ENCODE data around the gene CD200R1.

Gene CD200R1

DNA sequence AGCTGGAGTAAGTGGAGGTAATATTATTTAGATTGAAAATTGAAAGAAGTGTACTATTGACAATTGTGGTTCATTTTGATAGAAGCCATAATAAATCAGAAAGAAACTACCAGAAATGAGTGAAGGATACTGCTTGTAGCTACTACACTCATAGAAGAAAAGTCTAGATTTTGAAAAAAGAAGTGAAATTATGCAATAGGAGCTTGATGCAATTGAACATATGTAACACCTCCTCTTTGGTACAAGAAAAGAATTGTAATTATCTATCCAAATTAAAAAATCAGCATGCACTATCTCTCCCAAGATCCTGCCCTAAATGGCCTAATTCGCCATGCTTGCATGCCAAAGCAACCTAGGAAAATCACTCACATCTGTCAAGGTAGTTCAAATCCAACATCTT is 77.1 kb downstream of the CD200R1 start:
- no peak overlapping the region for H3K27ac ChIP-seq (ENCODE audit: low read depth, low read length)
- no peak overlapping the region for H3K4me3 ChIP-seq (ENCODE audit: low read depth in 1 of 2, low read length in 2 of 2)
- no peaks in the 10 kb centered on the region for H3K36me3 ChIP-seq (ENCODE audit: control insufficient read depth in 1 of 2, insufficient read depth in 2 of 2, low read length in 2 of 2)
- no peaks in the 10 kb centered on the region for H3K4me1 ChIP-seq (ENCODE audit: control insufficient read depth in 1 of 2, insufficient read depth in 2 of 2, low read length in 2 of 2)
- H3K27me3 ChIP-seq (ENCODE audit: control insufficient read depth in 1 of 2, insufficient read depth in 2 of 2, low read length in 2 of 2), result no peaks in the 10 kb centered on the region
- no peaks in the 10 kb centered on the region for H3K9me3 ChIP-seq (ENCODE audit: control insufficient read depth in 1 of 2, low read length in 2 of 2)
- H3K9ac ChIP-seq (ENCODE audit: low read depth in 1 of 2, low read length in 2 of 2), result no peak overlapping the region

DNA sequence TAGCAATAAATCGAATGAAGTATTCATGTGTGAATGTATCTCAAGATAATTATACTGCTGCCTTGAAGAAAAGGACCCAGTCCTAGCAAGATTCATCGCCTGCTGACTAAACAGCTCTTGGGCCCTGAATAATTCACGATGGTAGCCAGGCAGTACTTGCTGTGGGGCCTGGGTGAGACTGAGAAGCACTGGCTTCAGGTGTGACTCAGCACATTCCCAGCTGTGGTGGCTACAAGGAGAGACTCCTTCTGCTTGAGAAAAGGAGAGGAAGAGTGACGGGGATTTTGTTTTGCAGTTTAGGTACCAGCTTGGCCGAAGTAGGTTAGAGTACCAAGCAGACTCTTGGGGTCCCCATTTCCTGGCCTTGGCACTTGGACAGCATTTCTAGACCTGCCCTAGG is 80.6 kb downstream of the CD200R1 start:
- Histone ChIP-seq H3K4me3 (ENCODE audit: low read depth in 1 of 2, low read length in 2 of 2) (no peak overlapping the region), H3K9ac (ENCODE audit: low read depth in 1 of 2, low read length in 2 of 2) (no peak overlapping the region), H3K27ac (ENCODE audit: low read depth, low read length) (no peak overlapping the region), H3K36me3 (ENCODE audit: control insufficient read depth in 1 of 2, insufficient read depth in 2 of 2, low read length in 2 of 2) (no peaks in the 10 kb centered on the region), H3K9me3 (ENCODE audit: control insufficient read depth in 1 of 2, low read length in 2 of 2) (no peaks in the 10 kb centered on the region), H3K27me3 (ENCODE audit: control insufficient read depth in 1 of 2, insufficient read depth in 2 of 2, low read length in 2 of 2) (no peaks in the 10 kb centered on the region), H3K4me1 (ENCODE audit: control insufficient read depth in 1 of 2, insufficient read depth in 2 of 2, low read length in 2 of 2) (no peaks in the 10 kb centered on the region)

DNA sequence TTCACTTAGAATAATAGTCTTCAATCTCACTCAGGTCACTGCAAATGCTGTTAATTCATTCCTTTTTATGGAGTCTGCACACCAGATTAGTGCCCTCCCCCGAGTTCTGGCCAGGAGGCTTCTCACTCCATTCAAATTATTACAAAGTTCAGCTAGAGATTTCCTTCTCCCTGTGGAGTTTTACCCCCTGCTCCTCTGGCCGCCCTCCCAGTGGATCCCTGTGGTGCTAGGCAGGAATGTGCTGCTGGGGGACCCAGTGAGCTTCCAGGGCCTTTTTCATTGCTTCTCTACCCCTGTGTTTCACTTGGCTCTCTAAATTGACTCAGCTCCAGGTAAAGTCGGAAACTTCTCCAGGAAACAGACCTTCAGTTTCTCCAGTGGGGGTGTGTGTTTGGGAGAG is 85.5 kb downstream of the CD200R1 start:
- Histone ChIP-seq H3K4me1 (ENCODE audit: control insufficient read depth in 1 of 2, insufficient read depth in 2 of 2, low read length in 2 of 2) (no peaks in the 10 kb centered on the region), H3K27ac (ENCODE audit: low read depth, low read length) (no peak overlapping the region), H3K27me3 (ENCODE audit: control insufficient read depth in 1 of 2, insufficient read depth in 2 of 2, low read length in 2 of 2) (no peaks in the 10 kb centered on the region), H3K36me3 (ENCODE audit: control insufficient read depth in 1 of 2, insufficient read depth in 2 of 2, low read length in 2 of 2) (no peaks in the 10 kb centered on the region), H3K9ac (ENCODE audit: low read depth in 1 of 2, low read length in 2 of 2) (no peak overlapping the region), H3K9me3 (ENCODE audit: control insufficient read depth in 1 of 2, low read length in 2 of 2) (no peaks in the 10 kb centered on the region), H3K4me3 (ENCODE audit: low read depth in 1 of 2, low read length in 2 of 2) (no peak overlapping the region)

DNA sequence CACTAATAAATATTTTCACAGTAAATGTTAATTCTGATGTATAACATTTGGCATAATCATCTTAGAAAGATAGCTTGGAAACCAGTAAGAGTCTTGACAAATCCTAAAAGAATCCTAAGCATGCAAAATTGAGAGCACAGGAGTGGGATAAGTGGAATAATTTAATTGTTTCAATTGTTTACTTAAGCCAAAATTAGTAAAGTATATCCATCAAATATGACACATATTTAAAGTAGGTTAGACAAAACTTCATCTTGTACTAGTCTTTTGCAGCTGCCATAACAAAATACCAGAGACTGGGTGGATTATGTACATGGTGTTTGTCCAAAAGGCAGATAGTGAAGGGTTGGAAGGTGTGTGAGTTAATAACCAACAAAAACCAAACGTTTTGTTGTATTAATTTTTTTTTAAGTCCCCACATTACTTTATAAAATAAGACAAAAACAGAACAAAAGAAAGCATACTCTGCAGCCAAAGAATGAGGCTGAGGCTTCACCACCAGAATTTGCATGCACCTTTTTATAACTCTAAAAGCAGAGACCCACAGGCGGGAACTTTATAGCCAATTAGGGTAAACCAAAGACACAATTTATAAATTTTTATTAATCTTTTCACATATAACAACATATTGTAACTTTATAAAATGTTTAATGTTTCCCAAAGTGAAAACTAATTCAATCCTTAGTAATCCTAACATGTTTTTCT is 86.4 kb downstream of the CD200R1 start:
- Histone ChIP-seq H3K27me3 (ENCODE audit: control insufficient read depth in 1 of 2, insufficient read depth in 2 of 2, low read length in 2 of 2) (no peaks in the 10 kb centered on the region), H3K9me3 (ENCODE audit: control insufficient read depth in 1 of 2, low read length in 2 of 2) (no peaks in the 10 kb centered on the region), H3K4me1 (ENCODE audit: control insufficient read depth in 1 of 2, insufficient read depth in 2 of 2, low read length in 2 of 2) (no peaks in the 10 kb centered on the region), H3K36me3 (ENCODE audit: control insufficient read depth in 1 of 2, insufficient read depth in 2 of 2, low read length in 2 of 2) (no peaks in the 10 kb centered on the region), H3K9ac (ENCODE audit: low read depth in 1 of 2, low read length in 2 of 2) (no peak overlapping the region), H3K4me3 (ENCODE audit: low read depth in 1 of 2, low read length in 2 of 2) (no peak overlapping the region), H3K27ac (ENCODE audit: low read depth, low read length) (no peak overlapping the region)

DNA sequence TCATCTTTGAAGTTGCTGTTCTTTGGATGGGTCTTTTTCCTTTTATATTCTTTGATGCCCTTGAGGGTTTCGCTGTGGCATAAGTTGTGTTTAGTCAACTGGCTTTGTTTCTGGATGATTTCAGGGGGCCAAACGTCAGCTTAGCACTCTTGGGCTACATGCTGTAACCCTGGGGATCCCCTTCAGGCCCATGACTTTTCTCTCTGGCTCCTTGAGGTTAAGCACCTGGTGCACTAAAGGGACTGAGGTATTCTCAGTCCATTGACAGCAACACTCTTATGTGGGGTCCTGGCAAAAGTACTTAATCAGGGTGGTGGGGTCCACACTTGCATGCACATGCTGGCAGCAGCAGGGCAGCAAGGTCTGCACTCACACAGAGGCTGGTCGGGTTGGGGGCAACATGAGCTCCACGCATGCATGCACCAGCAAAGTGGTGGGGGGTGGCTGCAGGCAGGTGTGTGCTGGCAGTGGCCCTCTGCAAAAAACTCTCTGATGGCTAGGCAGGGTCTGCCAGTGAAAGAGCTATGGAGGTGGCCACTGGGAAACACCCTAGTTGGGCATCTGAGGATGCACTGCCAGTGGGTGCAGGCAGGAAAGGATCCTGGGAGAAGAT is 90.1 kb downstream of the CD200R1 start:
- Histone ChIP-seq H3K4me3 (ENCODE audit: low read depth in 1 of 2, low read length in 2 of 2) (no peak overlapping the region), H3K27me3 (ENCODE audit: control insufficient read depth in 1 of 2, insufficient read depth in 2 of 2, low read length in 2 of 2) (no peaks in the 10 kb centered on the region), H3K36me3 (ENCODE audit: control insufficient read depth in 1 of 2, insufficient read depth in 2 of 2, low read length in 2 of 2) (no peaks in the 10 kb centered on the region), H3K9ac (ENCODE audit: low read depth in 1 of 2, low read length in 2 of 2) (no peak overlapping the region), H3K27ac (ENCODE audit: low read depth, low read length) (no peak overlapping the region), H3K9me3 (ENCODE audit: control insufficient read depth in 1 of 2, low read length in 2 of 2) (no peaks in the 10 kb centered on the region), H3K4me1 (ENCODE audit: control insufficient read depth in 1 of 2, insufficient read depth in 2 of 2, low read length in 2 of 2) (no peaks in the 10 kb centered on the region)

DNA sequence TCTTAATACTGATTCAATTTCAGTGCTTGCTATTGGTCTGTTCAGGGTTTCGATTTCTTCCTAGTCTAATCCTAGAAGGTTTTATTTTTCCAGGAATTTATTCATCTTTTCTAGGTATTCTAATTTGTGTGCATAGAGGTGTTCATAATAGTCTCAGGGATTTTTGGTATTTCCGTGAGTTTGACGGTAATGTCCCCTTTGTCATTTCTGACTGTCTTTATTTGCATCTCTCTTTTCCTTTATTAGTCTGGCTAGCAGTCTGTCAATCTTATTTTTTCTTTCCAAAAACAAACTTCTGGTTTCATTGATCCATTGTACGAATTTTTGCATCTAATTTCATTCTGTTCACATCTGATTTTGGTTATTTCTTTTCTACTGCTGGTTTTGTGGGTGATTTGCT is 93.0 kb downstream of the CD200R1 start:
- Histone ChIP-seq H3K4me3 (ENCODE audit: low read depth in 1 of 2, low read length in 2 of 2) (no peak overlapping the region), H3K9me3 (ENCODE audit: control insufficient read depth in 1 of 2, low read length in 2 of 2) (no peaks in the 10 kb centered on the region), H3K4me1 (ENCODE audit: control insufficient read depth in 1 of 2, insufficient read depth in 2 of 2, low read length in 2 of 2) (no peaks in the 10 kb centered on the region), H3K27ac (ENCODE audit: low read depth, low read length) (no peak overlapping the region), H3K9ac (ENCODE audit: low read depth in 1 of 2, low read length in 2 of 2) (no peak overlapping the region), H3K36me3 (ENCODE audit: control insufficient read depth in 1 of 2, insufficient read depth in 2 of 2, low read length in 2 of 2) (no peaks in the 10 kb centered on the region), H3K27me3 (ENCODE audit: control insufficient read depth in 1 of 2, insufficient read depth in 2 of 2, low read length in 2 of 2) (no peaks in the 10 kb centered on the region)

DNA sequence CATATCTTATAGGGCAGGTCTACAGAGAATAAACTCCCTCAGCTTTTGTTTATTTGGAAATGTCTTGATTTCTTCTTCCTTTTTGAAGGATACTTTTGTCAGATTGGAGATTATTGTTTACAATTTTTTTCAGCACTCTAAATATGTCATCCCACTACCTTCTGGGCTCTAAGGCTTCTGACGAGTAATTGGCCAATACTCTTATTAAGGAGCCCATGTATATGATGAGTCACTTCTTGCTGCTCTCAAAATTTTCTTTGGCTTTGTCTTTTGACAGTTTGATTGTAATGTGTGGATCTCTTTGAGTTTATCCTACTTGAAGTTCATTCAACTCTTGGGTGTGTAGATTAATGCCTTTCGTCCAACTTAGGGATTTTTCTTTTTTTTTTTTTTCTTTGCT is 99.3 kb downstream of the CD200R1 start:
- no peaks in the 10 kb centered on the region for H3K4me1 ChIP-seq (ENCODE audit: control insufficient read depth in 1 of 2, insufficient read depth in 2 of 2, low read length in 2 of 2)
- no peak overlapping the region for H3K9ac ChIP-seq (ENCODE audit: low read depth in 1 of 2, low read length in 2 of 2)
- H3K9me3 ChIP-seq (ENCODE audit: control insufficient read depth in 1 of 2, low read length in 2 of 2), result no peaks in the 10 kb centered on the region
- H3K4me3 ChIP-seq (ENCODE audit: low read depth in 1 of 2, low read length in 2 of 2), result no peak overlapping the region
- H3K36me3 ChIP-seq (ENCODE audit: control insufficient read depth in 1 of 2, insufficient read depth in 2 of 2, low read length in 2 of 2), result no peaks in the 10 kb centered on the region
- no peak overlapping the region for H3K27ac ChIP-seq (ENCODE audit: low read depth, low read length)
- H3K27me3 ChIP-seq (ENCODE audit: control insufficient read depth in 1 of 2, insufficient read depth in 2 of 2, low read length in 2 of 2), result no peaks in the 10 kb centered on the region

DNA sequence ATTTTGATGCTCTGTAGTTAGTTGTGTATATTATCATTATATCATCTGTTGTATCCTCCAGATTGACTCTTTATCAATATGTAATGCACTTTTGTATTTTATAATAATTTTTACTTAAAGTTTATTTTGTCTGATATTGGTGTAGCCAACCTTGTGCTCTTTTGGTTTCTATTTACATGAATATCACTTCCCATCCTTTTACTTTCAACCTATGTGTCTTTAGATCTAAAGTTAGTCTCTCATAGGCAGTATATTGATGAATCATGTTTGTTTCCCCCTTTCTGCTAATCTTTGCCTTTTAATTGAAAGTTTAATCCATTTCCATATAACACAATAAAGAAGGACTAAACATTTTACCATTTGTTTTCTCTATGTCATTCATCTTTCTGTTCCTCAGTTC is 100.2 kb downstream of the CD200R1 start:
- no peak overlapping the region for H3K27ac ChIP-seq (ENCODE audit: low read depth, low read length)
- H3K27me3 ChIP-seq (ENCODE audit: control insufficient read depth in 1 of 2, insufficient read depth in 2 of 2, low read length in 2 of 2), result no peaks in the 10 kb centered on the region

DNA sequence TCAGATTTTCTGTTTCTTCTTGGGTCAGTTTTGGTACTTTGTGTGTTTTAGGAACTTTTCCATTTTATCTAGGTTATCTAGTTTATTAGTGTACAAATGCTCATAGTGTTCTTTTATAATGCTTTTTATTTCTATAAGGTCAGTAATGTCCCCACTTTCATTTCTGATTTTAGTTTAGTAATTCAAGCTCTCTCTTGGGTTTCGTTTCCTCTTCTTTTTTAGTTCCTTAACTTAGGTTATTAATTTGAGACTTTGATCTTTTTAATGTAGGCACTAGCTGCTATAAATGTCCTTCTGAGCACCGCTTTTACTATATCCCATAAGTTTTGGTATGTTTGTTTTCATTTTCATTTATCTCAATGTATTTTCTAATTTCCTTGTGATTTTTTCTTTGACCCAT is 101.3 kb downstream of the CD200R1 start:
- no peaks in the 10 kb centered on the region for H3K36me3 ChIP-seq (ENCODE audit: control insufficient read depth in 1 of 2, insufficient read depth in 2 of 2, low read length in 2 of 2)
- H3K9me3 ChIP-seq (ENCODE audit: control insufficient read depth in 1 of 2, low read length in 2 of 2), result no peaks in the 10 kb centered on the region
- no peaks in the 10 kb centered on the region for H3K27me3 ChIP-seq (ENCODE audit: control insufficient read depth in 1 of 2, insufficient read depth in 2 of 2, low read length in 2 of 2)
- no peak overlapping the region for H3K27ac ChIP-seq (ENCODE audit: low read depth, low read length)
- no peak overlapping the region for H3K9ac ChIP-seq (ENCODE audit: low read depth in 1 of 2, low read length in 2 of 2)
- no peak overlapping the region for H3K4me3 ChIP-seq (ENCODE audit: low read depth in 1 of 2, low read length in 2 of 2)
- H3K4me1 ChIP-seq (ENCODE audit: control insufficient read depth in 1 of 2, insufficient read depth in 2 of 2, low read length in 2 of 2), result no peaks in the 10 kb centered on the region

More for the DNA sequence above, 100.2 kb downstream of the CD200R1 start:
- H3K4me1 ChIP-seq (ENCODE audit: control insufficient read depth in 1 of 2, insufficient read depth in 2 of 2, low read length in 2 of 2), result no peaks in the 10 kb centered on the region
- H3K9me3 ChIP-seq (ENCODE audit: control insufficient read depth in 1 of 2, low read length in 2 of 2), result no peaks in the 10 kb centered on the region
- H3K36me3 ChIP-seq (ENCODE audit: control insufficient read depth in 1 of 2, insufficient read depth in 2 of 2, low read length in 2 of 2), result no peaks in the 10 kb centered on the region
- H3K4me3 ChIP-seq (ENCODE audit: low read depth in 1 of 2, low read length in 2 of 2), result no peak overlapping the region
- H3K9ac ChIP-seq (ENCODE audit: low read depth in 1 of 2, low read length in 2 of 2), result no peak overlapping the region

DNA sequence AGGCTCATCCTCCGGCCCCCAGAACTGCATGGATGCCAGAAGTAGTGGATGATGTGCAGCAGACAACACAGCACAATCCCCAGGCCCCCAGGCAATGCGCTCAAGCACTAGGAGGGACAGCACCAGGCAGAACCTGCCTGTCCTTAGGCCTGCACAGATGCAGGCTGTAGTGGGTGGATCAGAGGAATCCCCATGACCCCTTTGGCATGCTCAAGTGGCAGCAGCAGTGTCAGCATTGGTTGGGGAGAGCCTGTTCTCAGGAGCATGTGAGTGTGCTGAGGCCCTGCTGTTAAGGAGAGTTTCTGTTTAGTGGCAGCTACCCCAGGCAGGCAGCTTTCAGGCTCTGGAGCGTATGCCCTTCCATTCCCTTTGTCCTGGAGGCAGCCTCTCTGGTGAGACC is 103.2 kb downstream of the CD200R1 start:
- H3K36me3 ChIP-seq (ENCODE audit: control insufficient read depth in 1 of 2, insufficient read depth in 2 of 2, low read length in 2 of 2), result no peaks in the 10 kb centered on the region
- no peak overlapping the region for H3K4me3 ChIP-seq (ENCODE audit: low read depth in 1 of 2, low read length in 2 of 2)
- H3K4me1 ChIP-seq (ENCODE audit: control insufficient read depth in 1 of 2, insufficient read depth in 2 of 2, low read length in 2 of 2), result no peaks in the 10 kb centered on the region
- no peak overlapping the region for H3K27ac ChIP-seq (ENCODE audit: low read depth, low read length)
- H3K9me3 ChIP-seq (ENCODE audit: control insufficient read depth in 1 of 2, low read length in 2 of 2), result peaks cover 0 to under 1% of the 10 kb centered on the region in 2 donors
- H3K27me3 ChIP-seq (ENCODE audit: control insufficient read depth in 1 of 2, insufficient read depth in 2 of 2, low read length in 2 of 2), result no peaks in the 10 kb centered on the region
- H3K9ac ChIP-seq (ENCODE audit: low read depth in 1 of 2, low read length in 2 of 2), result no peak overlapping the region
